GM18511 (cell line): ENCODE measurements around the gene TOR2A.

ENCODE experiments used
- ATAC-seq: cut with Tn5 transposase; IDR thresholded peaks from one replicate; pipeline ENCODE4 v1.9.1; 2021; ENCODE audit warnings: mild to moderate bottlenecking, moderate library complexity; ENCODE audit not compliant: unreplicated experiment

The TOR2A gene

GRCh38 chr9:127721391-127721821 is 13.7 kb downstream of the TOR2A start:
- ATAC-seq, result no peak

GRCh38 chr9:127720865-127721227 is 14.2 kb downstream of the TOR2A start:
- ATAC-seq, result no peak

- ATAC-seq, result no peak
Measured at GRCh38 chr9:127720031-127720864, 14.8 kb downstream of the TOR2A start.

- no peak for ATAC-seq
Measured at GRCh38 chr9:127717766-127718165, 17.3 kb downstream of the TOR2A start.

- no peak for ATAC-seq
Measured at GRCh38 chr9:127716412-127716811, 18.7 kb downstream of the TOR2A start.

- peak; percentile 94 for ATAC-seq
Measured at GRCh38 chr9:127715470-127716337, 19.4 kb downstream of the TOR2A start, which contains the start of the genes PTRH1 and TTC16. PTRH1 (minus strand) TSS chr9:127715663; CDS start chr9:127715639, 24 bp downstream. TTC16 (plus strand) TSS chr9:127716079; CDS start chr9:127716146, 67 bp downstream.

GRCh38 chr9:127714951-127715469 is 20.1 kb downstream of the TOR2A start:
- ATAC-seq, result peak; percentile 11

GRCh38 chr9:127714020-127714750 is 20.9 kb downstream of the TOR2A start:
- no peak for ATAC-seq

- no peak for ATAC-seq
Measured at GRCh38 chr9:127712867-127713266, 22.2 kb downstream of the TOR2A start.

- no peak for ATAC-seq
Measured at GRCh38 chr9:127712371-127712770, 22.7 kb downstream of the TOR2A start.

- no peak for ATAC-seq
Measured at GRCh38 chr9:127711831-127712274, 23.2 kb downstream of the TOR2A start.

GRCh38 chr9:127711226-127711701 is 23.8 kb downstream of the TOR2A start:
- no peak for ATAC-seq

- ATAC-seq, result no peak
Measured at GRCh38 chr9:127710204-127710783, 24.8 kb downstream of the TOR2A start.

- no peak for ATAC-seq
Measured at GRCh38 chr9:127708952-127709587, 26.0 kb downstream of the TOR2A start.

GRCh38 chr9:127707766-127708165 is 27.3 kb downstream of the TOR2A start:
- ATAC-seq, result no peak

GRCh38 chr9:127706836-127707241 is 28.3 kb downstream of the TOR2A start, which contains the start of gene CFAP157:
CFAP157 (plus strand) TSS chr9:127706988; CDS start chr9:127707032, 44 bp downstream.
- no peak for ATAC-seq

GRCh38 chr9:127705577-127706379 is 29.3 kb downstream of the TOR2A start:
- no peak for ATAC-seq

- ATAC-seq, result no peak
Measured at GRCh38 chr9:127703289-127703946, 31.7 kb downstream of the TOR2A start.
